ENCODE data around the gene MREG.
"Not testable (repeated sequence)": the region's sequence is repeated elsewhere in the genome, so short reads cannot be mapped to it uniquely, and the experiment has no call there.

Gene MREG

DNA sequence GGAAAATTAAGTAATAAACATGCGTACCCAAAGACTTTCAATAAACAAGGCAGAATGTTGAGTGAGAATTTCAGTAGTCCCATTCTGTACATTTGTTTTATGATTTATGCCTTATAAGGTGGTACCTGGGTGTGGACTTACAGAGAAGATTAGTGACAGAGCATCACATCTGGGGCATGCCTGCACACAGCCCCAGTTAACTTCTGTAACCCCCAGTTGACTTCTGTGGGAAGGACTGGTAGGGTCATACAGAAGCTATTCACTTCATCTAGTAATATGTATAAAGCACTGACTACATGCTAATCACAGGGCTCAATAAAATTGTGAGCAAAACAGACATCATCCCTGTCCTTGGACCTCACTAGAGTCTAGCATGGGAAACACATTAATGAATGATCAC, 16.1 kb downstream of the MREG start:
- no peaks in the 10 kb centered on the region for H3K9me3 ChIP-seq (ENCODE audit: control insufficient read depth, insufficient read depth, low read length)
- H3K27me3 ChIP-seq (ENCODE audit: control insufficient read depth, low read length), result peaks cover 18% of the 10 kb centered on the region
- H3K36me3 ChIP-seq (ENCODE audit: control insufficient read depth, low read length), result no peaks in the 10 kb centered on the region
- H3K79me2 ChIP-seq (ENCODE audit: control insufficient read depth, low read length), result no peaks in the 10 kb centered on the region
- no peaks in the 10 kb centered on the region for H3F3A ChIP-seq (ENCODE audit: control insufficient read depth, insufficient read depth)
- no peak overlapping the region for H3K27ac ChIP-seq (ENCODE audit: low read depth, low read length)
- TF ChIP-seq, protein P1, sequence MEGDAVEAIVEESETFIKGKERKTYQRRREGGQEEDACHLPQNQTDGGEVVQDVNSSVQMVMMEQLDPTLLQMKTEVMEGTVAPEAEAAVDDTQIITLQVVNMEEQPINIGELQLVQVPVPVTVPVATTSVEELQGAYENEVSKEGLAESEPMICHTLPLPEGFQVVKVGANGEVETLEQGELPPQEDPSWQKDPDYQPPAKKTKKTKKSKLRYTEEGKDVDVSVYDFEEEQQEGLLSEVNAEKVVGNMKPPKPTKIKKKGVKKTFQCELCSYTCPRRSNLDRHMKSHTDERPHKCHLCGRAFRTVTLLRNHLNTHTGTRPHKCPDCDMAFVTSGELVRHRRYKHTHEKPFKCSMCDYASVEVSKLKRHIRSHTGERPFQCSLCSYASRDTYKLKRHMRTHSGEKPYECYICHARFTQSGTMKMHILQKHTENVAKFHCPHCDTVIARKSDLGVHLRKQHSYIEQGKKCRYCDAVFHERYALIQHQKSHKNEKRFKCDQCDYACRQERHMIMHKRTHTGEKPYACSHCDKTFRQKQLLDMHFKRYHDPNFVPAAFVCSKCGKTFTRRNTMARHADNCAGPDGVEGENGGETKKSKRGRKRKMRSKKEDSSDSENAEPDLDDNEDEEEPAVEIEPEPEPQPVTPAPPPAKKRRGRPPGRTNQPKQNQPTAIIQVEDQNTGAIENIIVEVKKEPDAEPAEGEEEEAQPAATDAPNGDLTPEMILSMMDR (IDR thresholded peaks at IDR 0.05; ENCODE audit: low read depth, low read length, poor library complexity, severe bottlenecking), result no peak
- no peak for TF ChIP-seq EZH2phosphoT487 (IDR thresholded peaks at IDR 0.05; ENCODE audit: borderline replicate concordance, low read length)
- no peaks in the 10 kb centered on the region for H3K9me2 ChIP-seq (replicated peaks; ENCODE audit: control insufficient read depth, low read length)
- no peak overlapping the region for H3K4me3 ChIP-seq (ENCODE audit: low read length)
- H3K4me1 ChIP-seq (ENCODE audit: control insufficient read depth, low read length), result no peaks in the 10 kb centered on the region
- H4K20me1 ChIP-seq (ENCODE audit: control insufficient read depth, insufficient read depth, low read depth, low read length), result no peaks in the 10 kb centered on the region
- no peak overlapping the region for H3K4me2 ChIP-seq (ENCODE audit: low read length)

DNA sequence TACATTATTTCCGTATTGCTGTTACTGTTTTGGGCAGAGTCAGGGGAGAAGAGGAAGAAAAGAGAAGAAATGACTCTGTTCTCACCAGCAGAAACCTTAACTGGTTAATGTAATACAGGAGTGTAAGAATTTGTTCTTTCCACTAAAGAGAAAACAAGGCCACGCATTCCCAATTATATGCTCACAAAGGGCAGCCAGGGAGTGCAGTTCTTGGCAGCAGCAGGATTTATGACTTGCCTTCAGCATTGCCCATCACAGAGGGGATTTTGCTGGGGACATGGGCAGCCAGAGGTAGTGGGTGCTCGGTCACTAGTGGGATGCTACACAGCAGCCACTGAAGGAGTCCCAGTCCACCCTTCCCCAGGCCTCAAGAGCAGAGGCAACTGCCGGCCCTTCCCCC, 18.4 kb downstream of the MREG start:
- no peaks in the 10 kb centered on the region for H3K79me2 ChIP-seq (ENCODE audit: control insufficient read depth, low read length)
- TF ChIP-seq EZH2phosphoT487 (IDR thresholded peaks at IDR 0.05; ENCODE audit: borderline replicate concordance, low read length), result no peak
- TF ChIP-seq, protein P1 (IDR thresholded peaks at IDR 0.05; ENCODE audit: low read depth, low read length, poor library complexity, severe bottlenecking), result no peak
- H3K4me3 ChIP-seq (ENCODE audit: low read length), result no peak overlapping the region
- H3K27me3 ChIP-seq (ENCODE audit: control insufficient read depth, low read length), result no peaks in the 10 kb centered on the region
- no peaks in the 10 kb centered on the region for H4K20me1 ChIP-seq (ENCODE audit: control insufficient read depth, insufficient read depth, low read depth, low read length)
- H3K27ac ChIP-seq (ENCODE audit: low read depth, low read length), result no peak overlapping the region
- H3K4me2 ChIP-seq (ENCODE audit: low read length), result no peak overlapping the region
- H3K9me3 ChIP-seq (ENCODE audit: control insufficient read depth, insufficient read depth, low read length), result no peaks in the 10 kb centered on the region
- H3K4me1 ChIP-seq (ENCODE audit: control insufficient read depth, low read length), result no peaks in the 10 kb centered on the region
- H3K9me2 ChIP-seq (replicated peaks; ENCODE audit: control insufficient read depth, low read length), result no peaks in the 10 kb centered on the region
- H3F3A ChIP-seq (ENCODE audit: control insufficient read depth, insufficient read depth), result no peaks in the 10 kb centered on the region
- no peaks in the 10 kb centered on the region for H3K36me3 ChIP-seq (ENCODE audit: control insufficient read depth, low read length)

DNA sequence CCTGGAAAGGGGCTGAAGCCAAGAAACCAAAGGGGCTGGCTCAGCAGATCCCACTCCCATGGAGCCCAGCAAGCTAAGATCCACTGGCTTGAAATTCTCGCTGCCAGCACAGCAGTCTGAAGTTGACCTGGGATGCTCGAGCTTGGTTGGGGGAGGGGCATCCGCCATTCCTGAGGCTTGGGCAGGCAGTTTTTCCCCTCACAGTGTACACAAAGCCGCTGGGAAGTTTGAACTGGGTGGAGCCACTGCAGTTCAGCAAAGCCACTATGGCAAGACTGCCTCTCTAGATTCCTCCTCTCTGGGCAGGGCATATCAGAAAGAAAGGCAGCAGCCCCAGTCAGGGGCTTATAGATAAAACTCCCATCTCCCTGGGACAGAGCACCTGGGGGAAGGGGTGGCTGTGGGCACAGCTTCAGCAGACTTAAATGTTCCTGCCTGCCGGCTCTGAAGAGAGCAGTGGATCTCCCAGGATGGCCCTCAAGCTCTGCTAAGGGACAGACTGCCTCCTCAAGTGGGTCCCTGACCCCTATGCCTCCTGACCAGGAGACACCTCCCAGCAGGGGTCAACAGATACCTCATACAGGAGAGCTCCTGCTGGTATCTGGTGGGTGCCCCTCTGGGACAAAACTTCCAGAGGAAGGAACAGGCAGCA, 24.7 kb downstream of the MREG start:
- not testable (repeated sequence) for H3K79me2 ChIP-seq (ENCODE audit: control insufficient read depth, low read length); H3K9me2 ChIP-seq (replicated peaks; ENCODE audit: control insufficient read depth, low read length); H3K9me3 ChIP-seq (ENCODE audit: control insufficient read depth, insufficient read depth, low read length); H3K4me2 ChIP-seq (ENCODE audit: low read length); H3F3A ChIP-seq (ENCODE audit: control insufficient read depth, insufficient read depth); H3K27me3 ChIP-seq (ENCODE audit: control insufficient read depth, low read length); H3K4me3 ChIP-seq (ENCODE audit: low read length); H3K36me3 ChIP-seq (ENCODE audit: control insufficient read depth, low read length); H3K27ac ChIP-seq (ENCODE audit: low read depth, low read length); H4K20me1 ChIP-seq (ENCODE audit: control insufficient read depth, insufficient read depth, low read depth, low read length); H3K4me1 ChIP-seq (ENCODE audit: control insufficient read depth, low read length)

DNA sequence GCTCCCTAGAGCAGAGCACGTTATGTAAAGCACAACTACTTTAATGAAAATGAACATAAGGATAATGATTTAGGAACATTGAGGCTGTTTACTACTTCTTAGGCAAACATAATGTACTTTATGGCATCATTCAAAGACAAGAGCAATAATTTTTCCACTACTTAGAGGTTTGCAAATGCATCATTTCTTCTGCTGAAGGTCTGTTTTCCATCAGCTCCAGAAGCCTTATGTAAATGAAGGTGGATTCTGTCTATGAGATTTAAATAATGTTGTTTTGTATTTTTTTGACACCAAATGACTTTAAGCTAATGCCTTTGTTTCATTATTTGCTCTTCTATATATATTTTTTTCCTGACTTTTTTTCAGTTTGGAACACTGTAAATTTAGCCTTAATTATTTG, 28.1 kb downstream of the MREG start:
- Histone ChIP-seq H3K9me3 (ENCODE audit: control insufficient read depth, insufficient read depth, low read length) (no peaks in the 10 kb centered on the region), H3K4me3 (ENCODE audit: low read length) (no peak overlapping the region), H3F3A (ENCODE audit: control insufficient read depth, insufficient read depth) (no peaks in the 10 kb centered on the region), H3K27ac (ENCODE audit: low read depth, low read length) (no peak overlapping the region), H3K9me2 (replicated peaks; ENCODE audit: control insufficient read depth, low read length) (no peaks in the 10 kb centered on the region), H3K36me3 (ENCODE audit: control insufficient read depth, low read length) (no peaks in the 10 kb centered on the region), H3K79me2 (ENCODE audit: control insufficient read depth, low read length) (no peaks in the 10 kb centered on the region; the same call in 1 of the 2 replicates), H3K4me1 (ENCODE audit: control insufficient read depth, low read length) (no peaks in the 10 kb centered on the region), H4K20me1 (ENCODE audit: control insufficient read depth, insufficient read depth, low read depth, low read length) (no peaks in the 10 kb centered on the region), H3K27me3 (ENCODE audit: control insufficient read depth, low read length) (no peaks in the 10 kb centered on the region), H3K4me2 (ENCODE audit: low read length) (no peak overlapping the region)
- TF ChIP-seq, protein P1 (IDR thresholded peaks at IDR 0.05; ENCODE audit: low read depth, low read length, poor library complexity, severe bottlenecking), result no peak
- no peak for TF ChIP-seq EZH2phosphoT487 (IDR thresholded peaks at IDR 0.05; ENCODE audit: borderline replicate concordance, low read length)
